ENCODE measurements around the gene EIF2S1.

- TF ChIP-seq CTCF (IDR thresholded peaks at IDR 0.05) (no peak), POLR2A (IDR thresholded peaks at IDR 0.05) (no peak)
Measured at GRCh38 chr14:67409461-67409860, 49.3 kb downstream of the EIF2S1 start.

Measured in Peyer's patch (tissue), 4 donors.